ENCODE data around the gene DEXI. TPM values are rescaled to one million over a fixed set of nuclear protein-coding genes. Genes with fewer than 3 reads are reported as not detected.

Gene DEXI
- polyA plus RNA-seq (ENCODE audit: insufficient read length in 4 of 4): 10 to 100 TPM; 40.6 to 57.3 (median 45.0) TPM

DNA sequence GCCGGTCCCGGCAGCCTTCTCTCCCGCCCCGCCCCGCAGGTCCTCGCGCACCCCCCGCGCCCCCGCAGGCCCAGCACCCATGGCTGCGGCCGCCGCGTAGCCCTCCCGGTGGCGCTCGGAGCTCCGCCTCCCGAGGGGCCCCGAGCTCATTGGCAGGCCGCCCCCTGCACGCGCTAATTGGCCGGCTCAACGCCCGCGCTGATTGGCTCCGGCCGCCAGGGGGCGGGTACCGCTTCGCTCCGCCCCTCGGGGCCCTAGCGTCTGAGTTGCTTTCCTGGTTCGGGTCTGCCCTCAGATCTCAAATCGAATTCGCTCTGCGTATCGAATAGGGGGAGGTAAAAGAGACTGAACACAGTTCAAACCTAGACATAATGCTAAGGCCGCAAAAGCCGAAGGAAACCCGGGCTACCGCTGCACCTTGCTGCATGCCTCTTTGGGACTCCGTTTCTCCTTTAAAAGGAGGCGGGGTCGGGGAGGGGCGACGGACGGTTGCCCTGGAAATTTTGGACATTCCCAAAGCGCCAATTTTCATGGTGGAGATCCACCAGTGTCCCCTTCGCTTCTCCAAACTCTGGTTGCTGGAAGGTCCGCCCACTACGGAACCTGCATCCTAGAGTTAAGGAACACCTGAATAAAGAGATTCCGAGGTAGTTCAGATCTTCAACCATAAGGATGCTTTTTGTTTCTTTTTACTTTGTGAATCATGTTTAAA lies at the start of gene DEXI:
Gene DEXI, minus strand, starts transcription at position 117 of the 712 bp plus-strand sequence. CDS start 463 bp downstream, outside the sequence.
- peak in 3 of 4 donors; percentile 81 to 88 (median 88) for DNase-seq (ENCODE audit: low read depth in 4 of 4, low spot score in 2 of 4)

DNA sequence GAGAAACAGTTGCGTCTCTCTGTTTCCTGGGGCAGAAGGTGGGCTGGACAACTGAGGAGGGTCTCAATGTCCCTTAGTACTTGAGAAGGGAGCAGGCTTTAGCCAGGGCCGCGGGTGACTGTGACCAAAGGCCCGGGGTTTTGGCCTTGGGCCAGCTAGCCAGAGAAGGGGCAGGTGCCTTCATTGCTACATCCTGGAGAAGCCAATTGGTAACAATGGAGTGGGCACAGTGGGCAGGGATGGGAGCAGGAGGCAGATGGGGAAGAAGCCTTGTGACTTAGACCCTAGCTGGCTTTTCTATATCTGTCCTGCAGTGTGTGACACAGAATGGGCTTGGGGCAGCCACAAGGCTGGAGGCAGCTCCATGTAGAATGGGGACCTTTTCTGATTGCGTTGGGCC lies 48.1 kb upstream of the DEXI start:
- DNase-seq (ENCODE audit: low read depth in 4 of 4, low spot score in 2 of 4): no peak

DNA sequence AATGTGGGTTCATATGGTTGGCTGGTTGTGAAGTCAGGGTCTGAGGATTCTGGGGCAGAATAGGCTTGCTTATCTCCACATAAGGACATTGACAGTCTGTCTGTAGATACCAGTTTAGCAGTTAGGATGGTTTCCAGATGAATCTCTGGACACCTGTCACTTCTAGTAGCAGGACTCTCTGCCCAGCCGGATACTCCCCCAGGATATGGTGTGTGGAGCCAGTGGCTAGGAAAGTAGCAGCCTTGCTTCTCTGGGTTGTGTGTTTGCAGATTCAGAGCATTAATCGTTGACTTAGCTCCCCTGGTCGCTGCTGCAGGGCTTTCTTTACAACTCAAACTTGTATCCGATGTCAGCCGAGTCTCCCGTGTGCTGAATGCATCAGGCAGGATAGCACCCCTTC lies 47.3 kb upstream of the DEXI start:
- DNase-seq (ENCODE audit: low read depth in 4 of 4, low spot score in 2 of 4): no peak

DNA sequence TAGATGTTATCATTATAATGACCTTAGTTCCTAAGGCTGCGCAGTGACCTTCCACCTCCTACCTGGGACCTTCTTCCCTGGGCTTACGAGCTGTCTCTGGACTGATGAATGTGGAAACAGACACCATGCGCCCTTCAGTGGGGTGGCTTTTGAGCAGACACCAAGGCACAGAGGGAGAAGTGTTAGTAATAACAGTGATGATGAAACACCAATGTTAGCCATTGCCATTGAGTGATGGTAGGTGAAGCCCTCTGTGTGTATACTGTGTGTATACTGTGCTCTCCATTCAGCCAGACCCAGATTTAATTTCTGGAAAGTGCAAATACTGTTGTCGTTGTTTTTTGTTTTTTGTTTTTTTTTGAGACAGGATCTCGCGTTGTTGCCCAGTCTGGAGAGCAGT lies 46.6 kb upstream of the DEXI start:
- no peak for DNase-seq (ENCODE audit: low read depth in 4 of 4, low spot score in 2 of 4)

DNA sequence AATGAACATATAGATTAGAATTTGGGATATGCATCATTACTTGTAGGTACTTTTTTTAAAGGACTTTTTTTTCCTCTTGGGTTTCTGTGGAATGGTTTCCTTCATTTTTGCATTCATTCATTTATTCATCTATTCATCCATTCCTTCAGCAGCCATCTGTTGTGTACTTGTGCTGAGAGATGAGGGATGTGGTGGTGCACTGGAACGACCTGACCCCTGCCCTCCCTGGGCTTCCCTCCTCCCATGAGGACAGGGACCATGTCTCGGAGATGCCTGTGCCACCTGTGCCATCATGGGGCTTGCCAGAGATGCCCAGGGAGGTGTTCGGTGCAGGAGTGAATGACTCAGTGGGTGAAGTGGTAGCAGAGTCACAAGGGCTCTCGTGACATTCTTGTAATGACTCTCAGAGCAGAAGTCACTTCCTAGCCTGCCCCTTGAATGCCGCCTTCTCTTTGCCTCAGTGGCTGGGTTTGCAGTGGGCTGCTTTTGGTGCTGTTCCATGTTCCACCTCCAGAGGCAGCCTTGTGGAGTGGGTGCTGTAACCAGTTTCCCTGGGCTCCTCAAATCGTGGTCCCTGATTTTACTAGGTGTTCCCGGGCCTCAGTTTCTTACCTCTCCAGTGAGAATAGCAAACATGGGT lies 46.0 kb upstream of the DEXI start:
- DNase-seq (ENCODE audit: low read depth in 4 of 4, low spot score in 2 of 4): no peak

DNA sequence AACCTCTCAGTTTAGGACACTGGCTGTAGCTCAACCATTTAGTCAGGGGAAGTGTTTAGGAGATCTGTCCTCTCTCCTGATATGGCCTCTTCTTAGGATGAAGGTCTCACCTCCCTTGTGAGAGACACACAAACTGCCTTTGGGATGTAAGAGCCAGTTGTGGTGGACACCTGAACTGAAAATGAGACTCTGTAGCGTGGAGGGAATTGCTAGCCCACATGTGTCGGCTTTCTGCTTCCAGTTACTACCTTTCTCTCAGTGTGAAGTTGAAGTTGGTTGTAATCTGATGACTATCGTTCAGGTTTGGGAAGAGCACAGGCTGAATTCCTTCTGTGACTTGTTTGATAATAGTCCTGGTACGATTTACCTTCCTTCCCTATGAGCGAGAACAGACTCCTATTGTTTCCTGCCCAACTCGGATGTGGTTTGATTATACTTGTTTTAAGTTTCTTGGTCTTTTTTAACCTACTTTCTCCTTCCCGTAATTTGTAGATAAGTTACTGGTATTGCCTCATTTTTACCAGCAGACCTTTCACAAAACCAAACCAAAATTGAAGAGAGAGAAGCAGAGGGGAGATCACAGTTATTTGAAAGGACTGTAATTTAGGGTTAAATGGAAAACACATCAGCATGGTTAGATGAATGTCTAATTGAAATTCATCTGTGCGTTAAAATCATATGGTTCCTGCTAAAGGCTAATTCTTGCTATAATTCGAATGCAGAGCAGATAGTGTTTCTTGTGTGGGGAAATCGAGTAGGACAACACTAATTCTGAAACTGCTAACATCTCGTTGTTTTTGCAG lies 45.3 kb upstream of the DEXI start:
- DNase-seq (ENCODE audit: low read depth in 4 of 4, low spot score in 2 of 4): no peak

DNA sequence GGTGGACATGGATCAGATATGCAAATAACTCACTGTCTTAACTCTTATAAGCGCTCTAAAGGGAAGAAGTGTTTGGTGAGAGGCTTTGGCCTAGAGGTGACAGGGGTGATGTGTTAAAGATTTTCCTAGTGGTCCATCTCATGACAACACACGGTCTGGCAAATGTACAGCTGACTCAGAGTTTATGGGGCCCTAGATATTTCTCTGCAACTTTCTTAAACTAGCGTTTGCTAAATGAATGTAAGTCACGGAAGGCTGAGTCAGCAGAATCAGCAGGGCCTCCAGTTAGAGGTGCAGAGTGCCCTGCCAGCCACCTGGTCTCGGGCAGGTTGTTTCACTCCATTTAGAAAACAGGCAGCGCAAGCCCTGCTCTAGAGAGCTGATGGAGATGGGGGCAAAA lies 42.2 kb upstream of the DEXI start:
- no peak for DNase-seq (ENCODE audit: low read depth in 4 of 4, low spot score in 2 of 4)

DNA sequence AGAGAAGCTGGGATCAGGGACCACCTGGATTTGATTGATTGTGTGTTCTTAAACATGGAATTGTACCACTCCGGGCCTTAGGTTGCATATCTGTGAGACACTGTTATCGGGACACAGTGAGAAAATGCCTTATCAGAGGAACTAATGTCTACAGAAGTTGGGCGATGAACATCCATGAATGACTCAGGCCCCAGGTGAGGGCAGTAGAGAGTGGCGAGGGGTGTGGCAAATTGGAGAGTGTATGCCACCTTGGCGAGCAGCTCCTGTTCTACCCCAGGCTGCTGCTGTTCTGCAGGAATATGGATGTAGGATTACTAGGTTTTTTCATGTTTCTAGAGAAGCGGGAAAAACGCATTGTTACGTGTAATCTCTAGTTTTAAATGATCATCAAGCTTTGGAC lies 40.9 kb upstream of the DEXI start:
- no peak for DNase-seq (ENCODE audit: low read depth in 4 of 4, low spot score in 2 of 4)

DNA sequence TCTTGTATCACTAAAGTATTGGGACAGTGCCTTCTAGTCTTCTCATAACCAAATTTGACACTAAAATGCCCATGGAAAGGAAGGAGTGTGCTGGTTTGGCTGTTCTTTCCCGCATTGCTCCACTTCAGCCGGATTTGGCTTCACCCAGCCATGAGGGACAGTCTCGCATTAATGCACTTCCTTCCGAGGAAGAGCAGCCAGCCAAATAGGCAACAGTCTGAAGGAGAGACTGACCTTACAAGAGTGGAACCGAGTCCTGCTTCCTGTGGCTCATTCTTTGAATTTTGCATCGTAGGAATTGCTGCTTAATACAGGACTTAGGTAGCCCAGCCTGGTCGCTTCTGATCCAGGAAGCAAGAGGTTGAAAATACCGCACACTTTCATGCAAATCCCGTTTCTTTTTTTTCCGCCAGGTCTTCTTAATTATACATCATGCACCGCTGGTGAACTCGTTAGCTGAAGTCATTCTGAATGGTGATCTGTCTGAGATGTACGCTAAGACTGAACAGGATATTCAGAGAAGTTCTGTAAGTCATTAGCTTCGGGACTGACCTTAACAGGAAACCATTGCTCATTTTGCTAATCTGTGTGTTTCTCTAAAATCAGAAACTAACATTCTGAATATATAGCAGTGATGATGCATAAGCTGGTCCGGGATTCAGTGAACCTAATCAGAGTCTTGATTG lies 40.3 kb upstream of the DEXI start:
- no peak for DNase-seq (ENCODE audit: low read depth in 4 of 4, low spot score in 2 of 4)

DNA sequence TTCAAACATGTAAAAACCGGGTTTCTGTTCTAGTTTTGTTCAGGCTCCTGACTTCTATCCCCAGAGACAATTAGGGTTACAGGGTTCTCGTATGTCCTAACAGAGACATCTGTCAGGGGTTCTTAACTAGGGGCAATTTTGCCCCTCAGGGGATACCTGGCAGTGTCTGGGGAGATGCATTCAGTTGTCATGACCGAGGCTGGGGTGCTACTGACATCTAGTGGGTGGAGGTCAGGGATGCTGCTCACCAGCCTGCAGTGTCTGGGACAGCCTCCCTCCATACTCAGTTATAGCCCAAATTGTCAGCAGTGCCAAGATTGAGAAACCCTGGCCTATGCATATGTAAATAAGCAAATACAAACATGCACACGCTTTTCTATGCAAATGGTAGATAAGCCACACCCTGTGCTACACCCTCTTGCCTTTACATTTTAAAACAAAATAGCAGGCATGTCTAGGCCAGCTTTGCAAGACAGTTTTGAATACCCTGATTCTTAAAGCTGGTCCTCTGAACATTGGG lies 39.5 kb upstream of the DEXI start:
- DNase-seq (ENCODE audit: low read depth in 4 of 4, low spot score in 2 of 4): no peak

DNA sequence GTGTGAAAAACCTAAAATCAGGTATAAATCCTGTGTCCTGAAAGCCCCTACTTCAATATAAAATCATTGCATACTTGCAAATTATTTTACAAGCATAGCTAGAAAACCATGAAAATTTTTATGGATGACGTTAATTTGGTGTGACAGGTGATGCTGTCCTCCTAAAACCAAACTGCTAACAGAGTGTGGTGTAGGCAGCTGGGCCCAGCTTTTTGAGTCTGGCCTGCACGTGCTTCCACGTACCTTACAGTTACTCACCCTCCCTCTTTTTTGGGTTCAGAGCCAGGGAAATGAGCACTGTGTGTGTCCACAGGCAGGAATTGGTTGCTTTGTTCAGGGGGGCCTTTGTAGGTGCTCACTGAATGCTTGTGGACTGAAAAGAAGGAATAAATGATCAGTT lies 38.5 kb upstream of the DEXI start:
- no peak for DNase-seq (ENCODE audit: low read depth in 4 of 4, low spot score in 2 of 4)

DNA sequence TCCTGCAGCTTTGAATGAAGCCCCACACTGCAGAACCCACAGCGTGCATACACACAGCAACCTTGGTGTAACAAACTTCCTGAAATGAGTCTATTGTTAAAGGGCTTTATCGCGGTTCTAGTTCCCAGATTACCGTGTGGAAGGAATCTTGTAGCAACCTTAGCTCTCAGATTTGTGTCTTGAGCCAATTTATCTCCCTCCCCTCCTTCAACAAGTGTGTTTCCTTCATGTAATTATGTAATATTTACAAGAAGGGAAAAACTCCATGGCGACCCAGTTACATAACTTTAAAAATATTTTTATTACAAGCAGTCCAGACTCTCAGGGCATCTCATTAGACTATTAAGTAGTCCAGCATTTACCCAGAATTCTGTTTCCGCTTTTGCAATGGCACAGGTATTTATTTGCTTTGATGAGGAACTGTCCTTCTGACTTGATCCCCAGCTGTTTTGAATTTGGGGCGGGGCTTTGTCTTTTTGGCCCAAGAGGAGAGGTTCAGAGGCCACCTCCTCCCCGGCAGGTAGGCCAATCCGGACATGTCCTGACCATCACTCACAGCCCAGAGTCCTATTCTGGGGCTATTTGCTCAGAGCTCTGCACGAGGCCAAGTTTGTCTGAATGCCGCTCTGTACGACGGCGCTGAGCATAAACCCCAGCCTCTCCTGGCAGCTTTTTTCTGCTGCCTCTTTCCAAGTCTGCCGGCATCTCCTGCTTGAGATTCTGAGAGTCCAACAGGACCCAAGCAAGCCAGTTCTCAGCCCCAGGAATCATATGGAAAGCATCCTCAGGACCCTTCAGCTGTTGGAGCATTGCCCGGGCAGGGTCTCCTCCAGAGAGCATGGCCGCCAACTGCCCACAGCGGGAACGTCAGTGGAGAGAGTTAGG lies 37.7 kb upstream of the DEXI start:
- no peak for DNase-seq (ENCODE audit: low read depth in 4 of 4, low spot score in 2 of 4)

DNA sequence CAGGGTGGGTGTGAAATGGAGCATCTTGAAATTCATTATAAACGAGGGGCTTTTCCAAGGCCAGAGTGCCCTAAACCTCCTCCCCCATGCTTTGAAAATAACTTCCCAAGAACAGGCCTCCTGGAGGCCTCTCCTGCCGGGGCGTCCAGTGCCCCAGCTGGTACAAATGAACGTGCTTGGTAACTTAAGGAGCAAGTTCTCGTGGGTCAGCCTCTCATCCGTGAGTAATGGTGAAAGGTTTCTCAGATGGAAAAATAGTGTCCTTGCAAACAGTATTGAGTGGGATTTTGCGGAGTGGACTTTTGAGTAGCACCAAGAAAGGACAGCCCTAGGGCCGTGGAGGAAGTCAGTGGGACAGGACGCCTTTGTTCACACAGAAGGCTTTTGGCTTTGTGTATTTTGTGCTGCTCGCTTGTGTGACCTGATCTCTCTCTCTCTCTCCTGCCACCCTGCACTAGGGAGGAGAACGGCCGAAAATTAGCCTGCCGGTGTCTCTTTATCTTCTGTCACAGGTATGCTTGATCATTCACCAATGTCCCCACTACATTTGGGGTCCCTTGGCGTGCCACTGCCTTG lies 36.7 kb upstream of the DEXI start:
- no peak for DNase-seq (ENCODE audit: low read depth in 4 of 4, low spot score in 2 of 4)

DNA sequence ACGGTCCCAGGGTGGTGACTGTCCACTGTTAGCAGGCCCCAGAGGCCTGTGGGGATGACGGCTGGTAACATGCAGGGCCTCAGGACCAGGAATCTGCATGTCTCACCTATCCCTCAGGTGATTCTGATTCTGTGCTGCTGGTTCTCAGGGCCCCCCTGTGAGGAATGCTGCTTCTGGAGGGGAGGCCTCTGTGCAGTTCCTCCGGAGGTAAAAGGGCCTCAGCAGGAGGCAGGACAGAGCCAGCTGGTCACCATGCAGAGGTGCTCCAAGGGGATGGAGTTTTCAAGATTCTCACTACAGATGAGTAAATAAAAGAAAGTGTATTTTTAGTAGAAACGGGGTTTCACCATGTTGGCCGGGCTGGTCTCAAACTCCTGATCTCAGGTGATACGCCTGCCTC lies 35.9 kb upstream of the DEXI start:
- no peak for DNase-seq (ENCODE audit: low read depth in 4 of 4, low spot score in 2 of 4)

DNA sequence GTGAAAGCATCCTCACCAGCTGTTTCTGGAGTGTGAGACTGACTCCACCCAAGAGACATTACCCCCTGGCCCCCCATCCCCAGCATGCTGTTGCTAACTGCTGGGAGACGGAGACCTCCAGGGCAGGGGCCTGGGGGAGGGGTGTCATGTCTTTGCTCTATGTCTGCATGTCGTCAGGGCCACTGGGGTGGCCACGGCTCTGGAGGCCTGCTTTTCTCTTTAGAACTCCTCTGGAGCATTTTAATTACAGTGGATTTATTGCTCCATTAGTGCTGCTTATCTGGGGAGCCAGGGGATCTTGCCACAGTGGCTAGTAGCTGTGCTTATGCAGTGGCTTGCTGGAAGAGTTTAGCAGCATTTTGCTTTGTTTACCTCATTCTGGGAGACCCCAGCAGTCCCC lies 34.4 kb upstream of the DEXI start:
- DNase-seq (ENCODE audit: low read depth in 4 of 4, low spot score in 2 of 4): no peak

DNA sequence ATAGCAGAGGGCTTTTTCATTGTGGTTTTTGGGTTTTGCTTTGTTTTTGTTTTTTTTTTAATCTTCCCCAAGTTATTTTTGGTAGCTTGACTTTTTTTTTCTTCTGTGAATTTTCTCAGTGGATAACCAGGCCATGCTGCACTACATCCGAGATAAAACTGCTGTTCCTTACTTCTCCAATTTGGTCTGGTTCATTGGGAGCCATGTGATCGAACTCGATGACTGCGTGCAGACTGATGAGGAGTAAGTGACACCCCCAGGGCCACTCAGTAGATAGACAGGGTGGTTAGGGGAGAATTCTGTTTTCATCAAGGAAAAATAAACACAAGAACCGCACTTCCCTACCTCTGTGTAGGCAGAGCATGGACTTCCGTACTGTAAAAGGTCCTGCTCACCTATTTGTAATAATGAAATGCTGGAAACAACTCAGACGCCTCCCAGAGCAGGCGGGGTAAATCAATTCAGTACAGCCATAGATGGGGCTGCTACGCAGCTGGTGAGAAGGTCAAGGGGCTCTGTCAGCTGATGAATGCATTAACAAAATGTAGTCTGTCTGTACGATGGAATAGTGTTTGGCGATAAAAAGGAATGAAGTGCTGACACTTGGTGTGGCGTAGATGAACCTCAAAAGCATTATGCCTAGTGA lies 30.7 kb upstream of the DEXI start:
- DNase-seq (ENCODE audit: low read depth in 4 of 4, low spot score in 2 of 4): no peak

DNA sequence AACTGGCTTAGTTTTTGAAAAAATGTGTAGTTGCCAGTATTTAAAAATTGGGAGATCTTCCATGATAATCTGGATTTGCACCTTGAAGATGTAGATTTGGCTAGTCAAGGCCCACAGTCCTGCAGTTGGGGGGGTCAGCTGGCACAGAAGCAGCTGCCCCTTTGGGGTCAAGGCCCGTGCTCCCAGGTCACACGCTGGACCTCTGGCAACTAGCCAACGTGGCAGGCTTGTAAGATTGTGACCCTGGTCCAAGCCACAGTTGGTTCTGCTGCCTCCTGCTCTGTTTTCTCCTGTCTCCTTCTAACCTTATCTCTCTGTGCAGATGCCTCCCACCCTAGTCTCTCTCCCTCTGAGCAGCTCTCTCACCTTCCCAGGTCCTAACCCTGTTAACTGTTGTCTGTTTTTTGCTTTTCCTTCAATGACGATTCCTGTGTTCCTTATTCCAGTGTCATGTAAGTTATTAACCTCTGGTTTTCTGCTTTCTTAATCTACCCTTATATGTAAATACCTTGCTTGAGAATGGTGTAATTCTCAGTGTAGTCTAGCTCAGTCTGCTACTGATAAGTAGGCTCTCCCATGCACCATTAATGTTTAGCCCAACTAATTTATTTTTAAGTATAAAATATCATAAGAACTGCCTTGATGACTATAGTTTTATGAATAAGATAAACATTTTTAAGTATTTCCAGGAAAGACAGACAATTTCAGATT lies 30.0 kb upstream of the DEXI start:
- DNase-seq (ENCODE audit: low read depth in 4 of 4, low spot score in 2 of 4): no peak

DNA sequence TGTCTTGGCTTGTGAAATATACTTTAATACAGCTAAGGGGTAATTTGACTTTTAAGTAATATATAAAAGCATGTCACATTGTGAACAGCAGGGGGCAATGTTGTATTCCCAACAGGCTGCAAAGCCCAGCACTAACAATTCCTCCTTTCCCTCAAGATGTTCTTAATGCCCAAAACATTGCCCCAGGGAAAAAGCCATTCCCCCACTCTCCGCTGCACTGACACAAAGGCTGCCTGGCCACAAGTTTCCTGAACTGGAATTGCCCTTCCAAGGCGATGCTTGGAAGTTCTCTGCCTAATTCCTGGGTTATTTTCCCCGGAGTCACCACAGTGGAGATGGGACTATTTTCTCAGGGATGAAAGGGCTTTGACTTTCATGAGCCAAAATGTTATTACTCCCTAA lies 29.3 kb upstream of the DEXI start:
- DNase-seq (ENCODE audit: low read depth in 4 of 4, low spot score in 2 of 4): peak in 1 of 4 donors; percentile 74
